Fibroblast of mammary gland (primary cell): ENCODE results near the gene CDH4.

ENCODE experiments used
- DNase-seq: peaks from one replicate; pipeline ENCODE4 v3.0.0-alpha.2; 2010; ENCODE audit warnings: low read depth
- H3K4me3 ChIP-seq: 2 replicates; pipeline ENCODE4 v1.5.1; 2011; ENCODE audit warnings: low read depth, mild to moderate bottlenecking, low read length, moderate library complexity; ENCODE audit not compliant: control insufficient read depth
- CTCF ChIP-seq: conservative IDR thresholded peaks from 2 replicates; pipeline ENCODE4 v1.5.1; 2011; ENCODE audit warnings: low read depth, low read length, inconsistent platforms; ENCODE audit not compliant: control insufficient read depth, insufficient read depth

The CDH4 gene

GRCh38 chr20:61372137-61373054 is 120.3 kb downstream of the CDH4 start:
- DNase-seq: no peak
- no peak overlapping the region for H3K4me3 ChIP-seq
- TF ChIP-seq CTCF: no peak

GRCh38 chr20:61373055-61373399 is 121.0 kb downstream of the CDH4 start:
- no peak overlapping the region for H3K4me3 ChIP-seq
- no peak for DNase-seq
- no peak for TF ChIP-seq CTCF

GRCh38 chr20:61373956-61374545 is 122.0 kb downstream of the CDH4 start:
- no peak overlapping the region for H3K4me3 ChIP-seq
- DNase-seq: no peak
- no peak for TF ChIP-seq CTCF

- no peak for TF ChIP-seq CTCF
- H3K4me3 ChIP-seq: no peak overlapping the region
- no peak for DNase-seq
Measured at GRCh38 chr20:61376541-61377240, 124.6 kb downstream of the CDH4 start.

- no peak for TF ChIP-seq CTCF
Measured at GRCh38 chr20:61378694-61379355, 126.8 kb downstream of the CDH4 start.

GRCh38 chr20:61379898-61380544 is 128.0 kb downstream of the CDH4 start:
- TF ChIP-seq CTCF: no peak
- no peak overlapping the region for H3K4me3 ChIP-seq
- no peak for DNase-seq

More at GRCh38 chr20:61378694-61379355, 126.8 kb downstream of the CDH4 start:
- no peak overlapping the region for H3K4me3 ChIP-seq
- DNase-seq: no peak
